IMR-90 (cell line): ENCODE results near the gene ZNRF3. TPM values are rescaled to one million over a fixed set of nuclear protein-coding genes. Genes with fewer than 3 reads are reported as not detected.

Experiments used
- ATAC-seq: fragments of 200-7000 bp; cut with Tn5 transposase; 2 replicates; pipeline ENCODE4 v1.9.1; 2020; ENCODE audit warnings: low read depth, mild to moderate bottlenecking, moderate library complexity
- BruUV-seq: library from RNA; stranded (reverse); fragments of 400-500 nt; replicated peaks from 2 replicates; lab custom pipeline; 2021; lab: Mats Ljungman, UMichigan
- CTCF ChIA-PET: fragments of 300-600 bp; formaldehyde crosslinking; extraction: SDS; loops from one replicate; lab custom pipeline; 2021; ENCODE audit warnings: antibody characterized with exemption; lab: Yijun Ruan, JAX
- POLR2A ChIA-PET: fragments of 300-600 bp; sonication (Branson Sonifier 250); formaldehyde crosslinking; loops from one replicate; lab custom pipeline; 2022; ENCODE audit warnings: antibody characterized with exemption; ENCODE audit not compliant: unreplicated experiment; lab: Charles Lee
- DNase-seq: peaks from one replicate; pipeline ENCODE4 v3.0.0; 2013
- H2AFZ ChIP-seq: replicated peaks from 2 replicates; pipeline ENCODE3; 2013; ENCODE audit warnings: low read length, mild to moderate bottlenecking; ENCODE audit not compliant: poor library complexity
- H2AK5ac ChIP-seq: 2 replicates; pipeline ENCODE4 v1.6.1; 2013; ENCODE audit warnings: low read depth, low read length, inconsistent platforms
- H2AK9ac ChIP-seq: replicated peaks from 2 replicates; pipeline ENCODE3; 2013; ENCODE audit warnings: mild to moderate bottlenecking, low read depth, low read length, moderate library complexity; ENCODE audit not compliant: poor library complexity
- H2BK120ac ChIP-seq: 2 replicates; pipeline ENCODE4 v1.6.1; 2013; ENCODE audit warnings: low read depth, low read length, inconsistent platforms
- H2BK15ac ChIP-seq: 3 replicates; pipeline ENCODE4 v1.6.1; 2013; ENCODE audit warnings: low read depth, low read length, inconsistent platforms
- H2BK20ac ChIP-seq: 2 replicates; pipeline ENCODE4 v1.6.1; 2013; ENCODE audit warnings: low read depth, mild to moderate bottlenecking, inconsistent platforms, low read length, moderate library complexity
- H2BK5ac ChIP-seq: 2 replicates; pipeline ENCODE4 v1.6.1; 2013; ENCODE audit warnings: mild to moderate bottlenecking, low read depth, low read length, inconsistent platforms; ENCODE audit not compliant: poor library complexity, severe bottlenecking
- H3K14ac ChIP-seq: replicated peaks from 2 replicates; pipeline ENCODE4 v1.6.1; 2013; ENCODE audit warnings: low read depth, low read length, inconsistent platforms
- H3K18ac ChIP-seq: 2 replicates; pipeline ENCODE4 v1.6.1; 2013; ENCODE audit warnings: low read depth, low read length, control low read depth
- H3K23ac ChIP-seq: 2 replicates; pipeline ENCODE4 v1.6.1; 2013; ENCODE audit warnings: low read depth, low read length, inconsistent platforms
- H3K27ac ChIP-seq: 2 replicates; pipeline ENCODE4 v1.5.1; 2013; ENCODE audit warnings: mild to moderate bottlenecking, control low read depth, low read length; ENCODE audit not compliant: insufficient read depth
- H3K27me3 ChIP-seq: 2 replicates; pipeline ENCODE4 v1.6.1; 2013; ENCODE audit warnings: low read length; ENCODE audit not compliant: control insufficient read depth, insufficient read depth
- H3K36me3 ChIP-seq: 2 replicates; pipeline ENCODE4 v1.6.1; 2013; ENCODE audit warnings: low read length, mixed read lengths; ENCODE audit not compliant: control insufficient read depth, insufficient read depth
- H3K4ac ChIP-seq: 2 replicates; pipeline ENCODE4 v1.6.1; 2013; ENCODE audit warnings: low read depth, low read length, inconsistent platforms
- H3K4me1 ChIP-seq: 2 replicates; pipeline ENCODE4 v1.6.1; 2013; ENCODE audit warnings: low read length, mixed read lengths; ENCODE audit not compliant: control insufficient read depth, insufficient read depth
- H3K4me2 ChIP-seq: 2 replicates; pipeline ENCODE4 v1.6.1; 2013; ENCODE audit warnings: low read depth, mild to moderate bottlenecking, control low read depth, low read length, moderate library complexity
- H3K4me3 ChIP-seq: 2 replicates; pipeline ENCODE4 v1.5.1; 2013; ENCODE audit warnings: low read depth, mild to moderate bottlenecking, control low read depth, low read length, moderate library complexity; ENCODE audit not compliant: insufficient read depth
- H3K56ac ChIP-seq: 2 replicates; pipeline ENCODE4 v1.6.1; 2013; ENCODE audit warnings: low read length, inconsistent platforms; ENCODE audit not compliant: insufficient read depth; ENCODE audit errors: extremely low read depth
- H3K79me1 ChIP-seq, 2 experiments: 2 replicates each; pipeline ENCODE4 v1.6.1; 2013; ENCODE audit warnings: low read length in 2 of 2, inconsistent platforms in 1 of 2, low read depth in 1 of 2
- H3K9ac ChIP-seq: 2 replicates; pipeline ENCODE4 v1.6.1; 2013; ENCODE audit warnings: low read depth, low read length, control low read depth
- H3K9me1 ChIP-seq: 2 replicates; pipeline ENCODE4 v1.6.1; 2013; ENCODE audit warnings: low read length, inconsistent platforms; ENCODE audit not compliant: insufficient read depth
- H3K9me3 ChIP-seq: 2 replicates; pipeline ENCODE4 v1.6.1; 2013; ENCODE audit warnings: low read length; ENCODE audit not compliant: control insufficient read depth, insufficient read depth
- H4K20me1 ChIP-seq: 2 replicates; pipeline ENCODE4 v1.6.1; 2013; ENCODE audit warnings: low read length, inconsistent platforms; ENCODE audit not compliant: insufficient read depth
- H4K5ac ChIP-seq: 2 replicates; pipeline ENCODE4 v1.6.1; 2013; ENCODE audit warnings: mild to moderate bottlenecking, low read depth, low read length, control low read depth
- H4K8ac ChIP-seq, 2 experiments: 2 replicates each; pipeline ENCODE4 v1.6.1; 2013; ENCODE audit warnings: low read depth in 2 of 2, low read length in 2 of 2, control low read depth in 1 of 2, inconsistent platforms in 1 of 2
- H4K91ac ChIP-seq: 2 replicates; pipeline ENCODE4 v1.6.1; 2013; ENCODE audit warnings: low read depth, low read length, inconsistent platforms; ENCODE audit not compliant: insufficient read depth
- BHLHE40 ChIP-seq: fragments of 150-350 bp; IDR thresholded peaks from 2 replicates; pipeline ENCODE4 v1.6.1; 2016; ENCODE audit warnings: mild to moderate bottlenecking, low read depth, low read length
- ELK1 ChIP-seq: fragments of 150-350 bp; IDR thresholded peaks from 2 replicates; pipeline ENCODE4 v1.6.1; 2016; ENCODE audit warnings: low read depth, mild to moderate bottlenecking, low read length, moderate library complexity, borderline replicate concordance
- FOS ChIP-seq: fragments of 150-350 bp; IDR thresholded peaks from 2 replicates; pipeline ENCODE4 v1.6.1; 2016; ENCODE audit warnings: low read depth, low read length
- MXI1 ChIP-seq: IDR thresholded peaks from 2 replicates; pipeline ENCODE4 v1.6.1; 2012; ENCODE audit warnings: low read depth, mild to moderate bottlenecking, low read length, moderate library complexity, borderline replicate concordance
- NFE2L2 ChIP-seq: fragments of 150-350 bp; IDR thresholded peaks from 2 replicates; pipeline ENCODE4 v1.6.1; 2016; ENCODE audit warnings: low read depth, mild to moderate bottlenecking, low read length
- RAD21 ChIP-seq: IDR thresholded peaks from 2 replicates; pipeline ENCODE4 v1.6.1; 2012; ENCODE audit warnings: low read length, improper control_type of control experiment
- SMC3 ChIP-seq: fragments of 150-350 bp; IDR thresholded peaks from 2 replicates; pipeline ENCODE4 v1.6.1; 2016; ENCODE audit warnings: low read depth, mild to moderate bottlenecking, antibody characterized with exemption, low read length, moderate library complexity
- USF2 ChIP-seq: fragments of 150-350 bp; IDR thresholded peaks from 2 replicates; pipeline ENCODE4 v1.6.1; 2017; ENCODE audit warnings: mild to moderate bottlenecking, antibody characterized with exemption, low read length, low read depth
- WGBS, 2 experiments: methylation state at CpG; one replicate each; pipeline versions ENCODE4 v1.1.5 to v1.1.7; 2013; ENCODE audit warnings: missing lambda C conversion rate in 2 of 2; ENCODE audit not compliant: insufficient read length in 1 of 2; ENCODE audit errors: extremely low coverage in 2 of 2; 5-methylcytosine and 5-hydroxymethylcytosine counted together
- dilution Hi-C: fragments of 300-500 bp; cut with HindIII; formaldehyde crosslinking; loops from one replicate; pipeline ENCODE4 v1.14.3; 2018; ENCODE audit warnings: low sequenced_read_pairs; ENCODE audit not compliant: unreplicated experiment
- in situ Hi-C: fragments of 300-500 bp; cut with MboI; formaldehyde crosslinking; loops from 3 replicates; pipeline ENCODE4 v1.14.3; 2019; ENCODE audit warnings: low sequenced_read_pairs, inconsistent platforms, mixed read lengths
- intact Hi-C: fragments of 100-400 bp; cut with micrococcal nuclease; formaldehyde crosslinking; loops from 2 replicates; pipeline ENCODE4 v1.10.0; 2022
- polyA plus RNA-seq, 3 experiments: library from polyadenylated mRNA; depleted of rRNA; stranded (reverse); fragments of >200 nt; gene quantifications; 2 replicates each; pipeline ENCODE4 v1.2.3, GENCODE V29; 2012; ENCODE audit warnings: low replicate concordance in 1 of 3
- total RNA-seq: library from RNA; depleted of rRNA; stranded (reverse); fragments of >200 nt; gene quantifications from 2 replicates; pipeline ENCODE4 v1.2.3, GENCODE V29; 2012

The ZNRF3 gene
- total and polyA plus RNA-seq, 2 of the 4 experiments (the other 2 are of a cell fraction): 1.4 to 2.4 TPM

- H4K20me1 ChIP-seq: no peaks in the 10 kb centered on the region
- POLR2A ChIA-PET: no interaction called here
Observed at GRCh38 chr22:28936200-28936599, 52.8 kb downstream of the ZNRF3 start.

More at GRCh38 chr22:28936200-28936599, 52.8 kb downstream of the ZNRF3 start:
- no peak overlapping the region for H2BK120ac ChIP-seq
- H3K4me2 ChIP-seq: no peak overlapping the region
- H3K9me1 ChIP-seq: peaks cover 6% of the 10 kb centered on the region; the same call in 1 of the 2 replicates
- H3K14ac ChIP-seq: no peak overlapping the region
- H3K27ac ChIP-seq: no peak overlapping the region
- no peak overlapping the region for H2BK5ac ChIP-seq
- no peak overlapping the region for H3K56ac ChIP-seq
- ATAC-seq (no peak), DNase-seq (no peak)
- dilution Hi-C loops: no loop called here
- no peaks in the 10 kb centered on the region for H3K27me3 ChIP-seq
- no peaks in the 10 kb centered on the region for H3K9me3 ChIP-seq
- no peak overlapping the region for H2BK15ac ChIP-seq
- peaks cover 8 to 32% of the 10 kb centered on the region in 2 experiments; a peak in 3 of 4 replicates for H3K79me1 ChIP-seq
- in situ Hi-C loops: no loop called here
- no peak overlapping the region for H4K5ac ChIP-seq
- CTCF ChIA-PET: no interaction called here
- H3K18ac ChIP-seq: no peak overlapping the region
- no peak overlapping the region for H4K8ac ChIP-seq
- no peak overlapping the region for H2BK20ac ChIP-seq
- H4K91ac ChIP-seq: no peak overlapping the region
- no peak for TF ChIP-seq FOS
- TF ChIP-seq MXI1: no peak
- no peak for TF ChIP-seq NFE2L2
- no peak for TF ChIP-seq BHLHE40
- TF ChIP-seq ELK1: no peak
- TF ChIP-seq USF2: no peak
- TF ChIP-seq SMC3: no peak
- no peak for TF ChIP-seq RAD21
- H2AK5ac ChIP-seq: no peak overlapping the region
- H3K4me3 ChIP-seq: no peak overlapping the region
- H3K36me3 ChIP-seq: no peaks in the 10 kb centered on the region
- no peaks in the 10 kb centered on the region for H3K4me1 ChIP-seq
- H3K9ac ChIP-seq: no peak overlapping the region
- no TSS peak for BruUV-seq
- WGBS, 2 experiments: 93% methylated on average over 2 of the region's 3 CpGs; no CpG with 5 or more reads in 1 of the 2 experiments
- no peak overlapping the region for H2AK9ac ChIP-seq
- H2AFZ ChIP-seq: no peak overlapping the region
- H3K4ac ChIP-seq: no peak overlapping the region
- intact Hi-C loops: no loop called here
- H3K23ac ChIP-seq: no peak overlapping the region
